SK-N-SH (cell line): ENCODE data around the gene RREB1. TPM values are rescaled to one million over a fixed set of nuclear protein-coding genes. Genes with fewer than 3 reads are reported as not detected.

Experiments used
- CTCF ChIA-PET: fragments of 300-600, 350-600 bp; formaldehyde crosslinking; extraction: SDS; loops from one replicate; lab custom pipeline; 2021; lab: Yijun Ruan, JAX
- POLR2A ChIA-PET: fragments of 350-600 bp; sonication (Branson Sonifier 250); formaldehyde crosslinking; extraction: SDS; loops from one replicate; lab custom pipeline; 2020; ENCODE audit warnings: antibody characterized with exemption, inconsistent platforms; lab: Yijun Ruan, JAX
- DNase-seq: peaks from one replicate; pipeline ENCODE4 v3.0.0; 2012
- H2AFZ ChIP-seq: fragments of 200-600 bp; sonication (generic); 2 replicates; pipeline ENCODE4 v1.8.1; 2016; ENCODE audit warnings: antibody characterized with exemption, mild to moderate bottlenecking, low read depth
- H3F3A ChIP-seq: fragments of 200-600 bp; sonication (generic); replicated peaks from 2 replicates; pipeline ENCODE3; 2016; ENCODE audit warnings: antibody characterized with exemption, mild to moderate bottlenecking; ENCODE audit not compliant: insufficient read depth
- H3K27ac ChIP-seq, 2 experiments: fragments of 200-500 bp in 1 of 2; fragments of 200-600 bp in 1 of 2; sonication (Bioruptor generic) in 1 of 2; sonication (generic), shearing (Covaris generic) in 1 of 2; 2 replicates each; pipeline versions ENCODE4 v1.5.1 to v1.6.1; 2014 to 2016; ENCODE audit warnings: low read depth in 2 of 2, inconsistent platforms in 1 of 2, low read length in 1 of 2, mild to moderate bottlenecking in 1 of 2, mixed read lengths in 1 of 2
- H3K27me3 ChIP-seq: fragments of 200-600 bp; sonication (generic), shearing (Covaris generic); 2 replicates; pipeline ENCODE4 v1.6.1; 2016; ENCODE audit warnings: mixed run types; ENCODE audit not compliant: insufficient read depth
- H3K36me3 ChIP-seq, 2 experiments: fragments of 200-500 bp in 1 of 2; fragments of 200-600 bp in 1 of 2; sonication (Bioruptor generic) in 1 of 2; sonication (generic) in 1 of 2; replicated peaks in 1 of 2; 2 replicates each; pipeline versions ENCODE3 to v1.5.1; 2014 to 2016; ENCODE audit warnings: low read length in 1 of 2, mild to moderate bottlenecking in 1 of 2; ENCODE audit not compliant: insufficient read depth in 2 of 2, control insufficient read depth in 1 of 2
- H3K4me1 ChIP-seq, 2 experiments: fragments of 200-500 bp in 1 of 2; fragments of 200-600 bp in 1 of 2; sonication (Bioruptor generic) in 1 of 2; sonication (generic), shearing (Covaris generic) in 1 of 2; 2 replicates each; pipeline versions ENCODE4 v1.5.1 to v1.6.1; 2014 to 2016; ENCODE audit warnings: low read depth in 1 of 2, low read length in 1 of 2, mixed run types in 1 of 2; ENCODE audit not compliant: insufficient read depth in 2 of 2, control insufficient read depth in 1 of 2
- H3K4me2 ChIP-seq: fragments of 200-600 bp; sonication (generic), shearing (Covaris generic); 2 replicates; pipeline ENCODE4 v1.6.1; 2017; ENCODE audit warnings: mixed run types
- H3K4me3 ChIP-seq, 2 experiments: fragments of 200-500 bp in 1 of 2; fragments of 200-600 bp in 1 of 2; sonication (Bioruptor generic) in 1 of 2; sonication (generic), shearing (Covaris generic) in 1 of 2; 2 replicates each; pipeline versions ENCODE4 v1.5.1 to v1.8.1; 2014 to 2016; ENCODE audit warnings: low read depth in 2 of 2, inconsistent platforms in 1 of 2, low read length in 1 of 2, mild to moderate bottlenecking in 1 of 2, mixed read lengths in 1 of 2, moderate library complexity in 1 of 2
- H3K79me2 ChIP-seq: fragments of 200-600 bp; sonication (generic); 2 replicates; pipeline ENCODE4 v1.8.1; 2017; ENCODE audit warnings: mild to moderate bottlenecking; ENCODE audit not compliant: insufficient read depth
- H3K9ac ChIP-seq: fragments of 200-600 bp; sonication (generic); 2 replicates; pipeline ENCODE4 v1.6.1; 2017; ENCODE audit warnings: mixed run types
- H3K9me2 ChIP-seq: fragments of 200-600 bp; sonication (generic); 2 replicates; pipeline ENCODE4 v1.6.1; 2017; ENCODE audit warnings: mixed run types
- H3K9me3 ChIP-seq: fragments of 200-600 bp; sonication (generic); 2 replicates; pipeline ENCODE4 v1.6.1; 2017; ENCODE audit warnings: mixed run types, mild to moderate bottlenecking, moderate library complexity
- H4K20me1 ChIP-seq: fragments of 200-600 bp; sonication (generic); 2 replicates; pipeline ENCODE4 v1.6.1; 2017; ENCODE audit warnings: mild to moderate bottlenecking, mixed run types; ENCODE audit not compliant: insufficient read depth
- CHD2 ChIP-seq: fragments of 150-350 bp; IDR thresholded peaks from 2 replicates; pipeline ENCODE4 v1.6.1; 2018; ENCODE audit warnings: low read length; ENCODE audit not compliant: partially characterized antibody
- FOSL2 ChIP-seq: IDR thresholded peaks from 2 replicates; pipeline ENCODE4 v1.4.0; 2012; ENCODE audit warnings: low read depth, mild to moderate bottlenecking, moderate library complexity, borderline replicate concordance
- FOXM1 ChIP-seq: IDR thresholded peaks from 2 replicates; pipeline ENCODE4 v1.4.0; 2012; ENCODE audit warnings: low read depth, mild to moderate bottlenecking
- NFIC ChIP-seq: IDR thresholded peaks from 2 replicates; pipeline ENCODE4 v1.4.0; 2012; ENCODE audit warnings: borderline replicate concordance
- NRF1 ChIP-seq: IDR thresholded peaks from 2 replicates; pipeline ENCODE4 v1.6.1; 2012; ENCODE audit warnings: low read depth, mild to moderate bottlenecking, low read length
- RAD21 ChIP-seq: IDR thresholded peaks from 2 replicates; pipeline ENCODE4 v1.6.1; 2012; ENCODE audit warnings: mild to moderate bottlenecking, low read length
- RFX5 ChIP-seq: IDR thresholded peaks from 2 replicates; pipeline ENCODE4 v1.6.1; 2012; ENCODE audit warnings: mild to moderate bottlenecking, improper control_type of control experiment, low read length
- SMC3 ChIP-seq: IDR thresholded peaks from 2 replicates; pipeline ENCODE4 v1.6.1; 2012; ENCODE audit warnings: low read depth, low read length, improper control_type of control experiment
- TCF12 ChIP-seq: IDR thresholded peaks from 2 replicates; pipeline ENCODE4 v1.4.0; 2012
- WGBS: methylation state at CpG from one replicate; pipeline ENCODE4 v1.1.6; 2017; ENCODE audit warnings: low lambda C conversion rate; 5-methylcytosine and 5-hydroxymethylcytosine counted together
- polyA plus RNA-seq, 3 experiments: library from polyadenylated mRNA; depleted of rRNA; stranded (reverse); fragments of >200 nt; gene quantifications; 2 replicates each; pipeline ENCODE4 v1.2.3, GENCODE V29; 2012
- TF ChIP-seq, protein P1 (sequence below): fragments of 200-600 bp; sonication (generic); IDR thresholded peaks from 2 replicates; pipeline ENCODE4 v1.6.1; 2017; ENCODE audit warnings: antibody characterized with exemption, mild to moderate bottlenecking, moderate library complexity

The RREB1 gene
- polyA plus RNA-seq, 1 of the 3 experiments (the other 2 are of a cell fraction) = 2.0 TPM

DNA sequence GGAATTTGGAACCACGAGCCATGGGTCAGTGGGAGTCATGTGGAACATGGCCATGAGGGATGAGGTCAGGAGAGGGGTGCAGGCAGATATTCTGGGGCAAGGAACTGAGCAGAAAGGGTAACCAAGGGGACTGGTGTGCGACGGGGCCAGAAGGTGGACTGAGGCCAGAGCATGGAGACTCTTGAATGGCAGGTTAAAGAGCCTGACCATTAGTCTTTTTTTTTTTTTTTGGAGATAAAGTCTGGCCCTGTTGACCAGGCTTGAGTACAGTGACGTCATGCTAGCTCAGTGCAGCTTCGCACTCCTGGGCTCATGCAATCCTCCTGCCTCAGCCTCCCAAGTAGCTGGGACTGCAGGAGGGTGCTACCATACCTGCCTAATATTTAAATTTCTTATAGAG lies 64.0 kb downstream of the RREB1 start (continued):
- TF ChIP-seq SMC3 (no peak), NFIC (no peak), RAD21 (no peak), CHD2 (no peak)
- TF ChIP-seq, protein P1, sequence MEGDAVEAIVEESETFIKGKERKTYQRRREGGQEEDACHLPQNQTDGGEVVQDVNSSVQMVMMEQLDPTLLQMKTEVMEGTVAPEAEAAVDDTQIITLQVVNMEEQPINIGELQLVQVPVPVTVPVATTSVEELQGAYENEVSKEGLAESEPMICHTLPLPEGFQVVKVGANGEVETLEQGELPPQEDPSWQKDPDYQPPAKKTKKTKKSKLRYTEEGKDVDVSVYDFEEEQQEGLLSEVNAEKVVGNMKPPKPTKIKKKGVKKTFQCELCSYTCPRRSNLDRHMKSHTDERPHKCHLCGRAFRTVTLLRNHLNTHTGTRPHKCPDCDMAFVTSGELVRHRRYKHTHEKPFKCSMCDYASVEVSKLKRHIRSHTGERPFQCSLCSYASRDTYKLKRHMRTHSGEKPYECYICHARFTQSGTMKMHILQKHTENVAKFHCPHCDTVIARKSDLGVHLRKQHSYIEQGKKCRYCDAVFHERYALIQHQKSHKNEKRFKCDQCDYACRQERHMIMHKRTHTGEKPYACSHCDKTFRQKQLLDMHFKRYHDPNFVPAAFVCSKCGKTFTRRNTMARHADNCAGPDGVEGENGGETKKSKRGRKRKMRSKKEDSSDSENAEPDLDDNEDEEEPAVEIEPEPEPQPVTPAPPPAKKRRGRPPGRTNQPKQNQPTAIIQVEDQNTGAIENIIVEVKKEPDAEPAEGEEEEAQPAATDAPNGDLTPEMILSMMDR = no peak

DNA sequence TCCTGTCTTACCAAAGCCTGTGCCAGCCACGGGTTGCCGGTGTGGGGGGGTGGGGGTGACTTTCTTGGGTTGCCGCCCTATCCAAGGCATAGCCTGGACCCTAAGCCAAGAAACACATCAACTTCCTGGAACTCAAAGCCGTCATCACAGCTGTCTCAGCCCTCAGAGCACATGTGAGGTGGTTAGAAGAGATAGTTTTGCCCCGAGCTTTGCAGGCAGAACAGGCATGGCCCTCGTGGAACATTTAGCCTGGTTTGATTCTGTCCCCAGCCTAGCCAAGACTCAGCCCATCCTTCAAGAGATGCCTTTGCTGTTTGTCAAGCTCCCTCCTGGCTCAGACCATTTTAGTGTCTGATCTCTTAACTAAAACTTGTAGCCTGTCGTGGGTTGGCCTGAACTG lies 64.9 kb downstream of the RREB1 start:
- no peak overlapping the region for H2AFZ ChIP-seq
- H3K27ac ChIP-seq = peak overlapping the region in 1 of 2 experiments; percentile 22; a peak in 1 of 4 replicates
- no peak overlapping the region for H3K4me3 ChIP-seq
- ChIA-PET CTCF (no interaction called here), POLR2A (no interaction called here)
- no peak overlapping the region for H3K9ac ChIP-seq
- H4K20me1 ChIP-seq = peaks cover 39% of the 10 kb centered on the region
- H3K4me1 ChIP-seq = peaks cover 12 to 13% of the 10 kb centered on the region in 2 experiments; a peak in 2 of 4 replicates
- H3F3A ChIP-seq = peaks cover 7% of the 10 kb centered on the region
- no peaks in the 10 kb centered on the region for H3K9me2 ChIP-seq
- no peak overlapping the region for H3K4me2 ChIP-seq
- DNase-seq = no peak
- no peaks in the 10 kb centered on the region for H3K36me3 ChIP-seq
- 36% methylated on average over 5 of the region's 7 CpGs for WGBS
- no peaks in the 10 kb centered on the region for H3K27me3 ChIP-seq
- TF ChIP-seq TCF12 (no peak), NRF1 (no peak), RFX5 (no peak), FOXM1 (no peak)
- peaks cover 76% of the 10 kb centered on the region for H3K79me2 ChIP-seq
- no peaks in the 10 kb centered on the region for H3K9me3 ChIP-seq

DNA sequence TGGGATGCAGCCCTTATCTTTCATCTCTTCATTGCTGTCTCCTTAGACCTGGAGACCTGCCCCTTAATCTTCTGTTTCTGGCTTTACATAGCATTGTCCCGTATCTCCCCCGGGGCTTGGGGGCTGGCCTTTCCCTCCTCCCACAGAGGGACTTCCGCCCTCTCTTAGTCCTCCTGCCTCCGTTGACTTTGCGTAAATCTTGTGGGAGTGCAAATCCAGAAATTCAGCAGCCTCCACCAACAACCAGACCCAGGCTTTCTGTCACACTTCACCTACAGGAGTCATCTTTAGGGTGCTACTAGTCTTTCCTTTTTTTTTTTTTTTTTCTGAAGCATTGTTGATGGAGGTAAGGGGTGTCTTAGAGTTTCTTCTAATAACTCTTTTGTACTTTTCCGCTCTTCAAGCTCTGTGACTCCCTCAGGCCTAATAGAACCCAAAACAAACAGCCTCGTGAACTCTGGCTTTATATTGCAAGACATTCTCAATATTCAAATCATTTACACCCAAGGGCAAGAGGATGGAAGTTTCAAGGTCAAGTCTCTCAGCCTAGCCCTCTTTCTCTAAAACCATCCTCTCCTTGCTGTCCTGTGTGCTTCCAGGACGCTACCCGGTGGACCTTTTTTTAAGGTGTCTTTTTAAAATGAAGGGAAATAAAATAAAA lies 66.2 kb downstream of the RREB1 start:
- H3K4me3 ChIP-seq = no peak overlapping the region
- no peaks in the 10 kb centered on the region for H3K27me3 ChIP-seq
- peaks cover 7% of the 10 kb centered on the region for H3F3A ChIP-seq
- no peak for TF ChIP-seq FOSL2
- H3K27ac ChIP-seq = no peak overlapping the region
- H3K9me2 ChIP-seq = no peaks in the 10 kb centered on the region
- no peak overlapping the region; the same call in 1 of the 2 replicates for H3K4me2 ChIP-seq
- no peak for DNase-seq
- peaks cover 37% of the 10 kb centered on the region for H4K20me1 ChIP-seq
- H3K4me1 ChIP-seq = peaks cover 8 to 12% of the 10 kb centered on the region in 2 experiments; a peak in 2 of 4 replicates
- no peak overlapping the region for H2AFZ ChIP-seq
- H3K79me2 ChIP-seq = peaks cover 65% of the 10 kb centered on the region
- ChIA-PET POLR2A (no interaction called here), CTCF (no interaction called here)
- H3K9ac ChIP-seq = no peak overlapping the region
- H3K36me3 ChIP-seq = peaks cover 4 to 6% of the 10 kb centered on the region in 2 experiments
- 58% methylated on average over 9 of the region's 9 CpGs for WGBS
- no peaks in the 10 kb centered on the region for H3K9me3 ChIP-seq
